Common myeloid progenitor, CD34-positive (primary cell): ENCODE results near the gene COL20A1.

Experiments used
- CTCF ChIA-PET: fragments of 350-600 bp; sonication (Branson Sonifier 250); formaldehyde crosslinking; loops from one replicate; lab custom pipeline; 2021; ENCODE audit warnings: antibody characterized with exemption; lab: Charles Lee
- POLR2A ChIA-PET: fragments of 350-600 bp; sonication (Branson Sonifier 250); formaldehyde crosslinking; loops from one replicate; lab custom pipeline; 2021; ENCODE audit warnings: antibody characterized with exemption; lab: Charles Lee
- DNase-seq, 3 donors: peaks; one replicate each; pipeline versions ENCODE4 v3.0.0 to v3.0.0-alpha.2; 2013
- H3K27ac ChIP-seq, 2 experiments: 1 replicate in 1 of 2; 2 replicates in 1 of 2; pipeline ENCODE4 v1.7.0; 2013; ENCODE audit warnings: inconsistent platforms in 2 of 2, low read length in 2 of 2, mild to moderate bottlenecking in 2 of 2, low read depth in 1 of 2, moderate library complexity in 1 of 2; ENCODE audit not compliant: severe bottlenecking in 2 of 2, insufficient read depth in 1 of 2, poor library complexity in 1 of 2
- H3K27me3 ChIP-seq, 5 experiments: replicated peaks in 2 of 5; 1 replicate in 3 of 5; 2 replicates in 2 of 5; pipeline versions ENCODE4 v1.6.1 to v1.7.0; 2013; ENCODE audit warnings: low read length in 4 of 5, mild to moderate bottlenecking in 2 of 5, moderate library complexity in 2 of 5, inconsistent platforms in 1 of 5; ENCODE audit not compliant: insufficient read depth in 5 of 5, control insufficient read depth in 4 of 5
- H3K36me3 ChIP-seq, 4 experiments: 1 replicate in 2 of 4; 2 replicates in 2 of 4; pipeline versions ENCODE4 v1.6.1 to v1.7.0; 2013; ENCODE audit warnings: low read length in 3 of 4, control low read depth in 1 of 4, mild to moderate bottlenecking in 1 of 4; ENCODE audit not compliant: control insufficient read depth in 4 of 4, insufficient read depth in 4 of 4
- H3K4me1 ChIP-seq, 4 experiments: 1 replicate in 3 of 4; 2 replicates in 1 of 4; pipeline versions ENCODE4 v1.6.1 to v1.7.1; 2013; ENCODE audit warnings: low read length in 3 of 4, mild to moderate bottlenecking in 3 of 4, control low read depth in 1 of 4, inconsistent platforms in 1 of 4, moderate library complexity in 1 of 4; ENCODE audit not compliant: control insufficient read depth in 4 of 4, insufficient read depth in 4 of 4; ENCODE audit errors: control extremely low read depth in 1 of 4
- H3K4me3 ChIP-seq, 7 experiments: 1 replicate in 4 of 7; 2 replicates in 3 of 7; pipeline versions ENCODE4 v1.5.1 to v1.7.0; 2013; ENCODE audit warnings: mild to moderate bottlenecking in 7 of 7, low read length in 6 of 7, moderate library complexity in 6 of 7, inconsistent platforms in 2 of 7, low read depth in 2 of 7, control low read depth in 1 of 7; ENCODE audit not compliant: insufficient read depth in 4 of 7, control insufficient read depth in 1 of 7; ENCODE audit errors: extremely low read depth in 1 of 7
- H3K9me3 ChIP-seq, 5 experiments: 1 replicate in 4 of 5; 2 replicates in 1 of 5; pipeline versions ENCODE4 v1.6.1 to v1.7.1; 2013; ENCODE audit warnings: low read length in 4 of 5, mild to moderate bottlenecking in 2 of 5, inconsistent platforms in 1 of 5, low read depth in 1 of 5, moderate library complexity in 1 of 5; ENCODE audit not compliant: control insufficient read depth in 4 of 5, insufficient read depth in 2 of 5; ENCODE audit errors: control extremely low read depth in 1 of 5
- WGBS: methylation state at CpG from one replicate; pipeline ENCODE4 v1.1.5; 2013; ENCODE audit not compliant: insufficient coverage; 5-methylcytosine and 5-hydroxymethylcytosine counted together

Gene COL20A1

GRCh38 chr20:63295018-63295417 lies 2.0 kb downstream of the COL20A1 start:
- H3K4me1 ChIP-seq = peaks cover 0 to 1% (median 0%) of the 10 kb centered on the region in 4 experiments
- peaks cover 0 to 67% (median 11%) of the 10 kb centered on the region in 5 experiments for H3K27me3 ChIP-seq
- no peak overlapping the region for H3K27ac ChIP-seq
- WGBS = 65% methylated on average over 16 of the region's 19 CpGs
- CTCF ChIA-PET = interaction anchor here (1.1 to 1.3 kb wide), 2 partner anchors 15 to 29 kb away, joined by 3 to 4 read pairs; no protein-coding TSS in a partner anchor
- H3K36me3 ChIP-seq = no peaks in the 10 kb centered on the region
- no peak for DNase-seq
- H3K4me3 ChIP-seq = no peak overlapping the region
- H3K9me3 ChIP-seq = no peaks in the 10 kb centered on the region
- POLR2A ChIA-PET = no interaction called here

- POLR2A ChIA-PET = no interaction called here
- CTCF ChIA-PET = interaction anchor here (1.3 kb wide), 1 partner anchor 15 kb away, joined by 4 read pairs; no protein-coding TSS in a partner anchor
- H3K27ac ChIP-seq = no peak overlapping the region
- no peak for DNase-seq
- H3K4me3 ChIP-seq = no peak overlapping the region
- H3K27me3 ChIP-seq = peaks cover 0 to 67% (median 11%) of the 10 kb centered on the region in 5 experiments
- no peaks in the 10 kb centered on the region for H3K9me3 ChIP-seq
- no peaks in the 10 kb centered on the region for H3K36me3 ChIP-seq
- 24% methylated on average over 16 of the region's 17 CpGs for WGBS
- H3K4me1 ChIP-seq = peaks cover 0 to 1% (median 0%) of the 10 kb centered on the region in 4 experiments
Observed at GRCh38 chr20:63295422-63295821, 2.4 kb downstream of the COL20A1 start.

GRCh38 chr20:63295846-63296245 lies 2.9 kb downstream of the COL20A1 start:
- Histone ChIP-seq H3K4me1 (peaks cover 0 to 1% (median 0%) of the 10 kb centered on the region in 4 experiments), H3K27me3 (peaks cover 0 to 68% (median 11%) of the 10 kb centered on the region in 5 experiments), H3K4me3 (no peak overlapping the region), H3K27ac (no peak overlapping the region), H3K36me3 (no peaks in the 10 kb centered on the region), H3K9me3 (no peaks in the 10 kb centered on the region)
- ChIA-PET CTCF (interaction anchor here (1.1 to 1.3 kb wide), 2 partner anchors 15 to 73 kb away, joined by 3 to 4 read pairs; no protein-coding TSS in a partner anchor), POLR2A (no interaction called here)
- DNase-seq = no peak
- 8% methylated on average over 18 of the region's 20 CpGs for WGBS

- 67% methylated on average over 13 of the region's 18 CpGs for WGBS
- no peak for DNase-seq
- ChIA-PET POLR2A (no interaction called here), CTCF (interaction anchor here (1.1 to 1.5 kb wide), 3 partner anchors 9 to 74 kb away, joined by 3 to 4 read pairs (median 4); no protein-coding TSS in a partner anchor)
- H3K4me1 ChIP-seq = peaks cover 0 to 1% (median 0%) of the 10 kb centered on the region in 4 experiments
- peaks cover 0 to 69% (median 11%) of the 10 kb centered on the region in 5 experiments for H3K27me3 ChIP-seq
- H3K9me3 ChIP-seq = peaks cover 0 to 6% (median 0%) of the 10 kb centered on the region in 5 experiments
- no peak overlapping the region for H3K4me3 ChIP-seq
- H3K27ac ChIP-seq = no peak overlapping the region
- H3K36me3 ChIP-seq = no peaks in the 10 kb centered on the region
Observed at GRCh38 chr20:63296531-63297299, 3.7 kb downstream of the COL20A1 start.

- ChIA-PET POLR2A (no interaction called here), CTCF (interaction anchor here (1.5 kb wide), 1 partner anchor 8 kb away, joined by 4 read pairs; no protein-coding TSS in a partner anchor)
- DNase-seq = no peak
- Histone ChIP-seq H3K36me3 (no peaks in the 10 kb centered on the region), H3K27me3 (peaks cover 0 to 66% (median 11%) of the 10 kb centered on the region in 5 experiments), H3K27ac (no peak overlapping the region), H3K4me3 (no peak overlapping the region), H3K9me3 (peaks cover 0 to 10% (median 0%) of the 10 kb centered on the region in 5 experiments), H3K4me1 (peaks cover 0 to 1% (median 0%) of the 10 kb centered on the region in 4 experiments)
- 88% methylated on average over 11 of the region's 11 CpGs for WGBS
Observed at GRCh38 chr20:63297371-63297781, 4.4 kb downstream of the COL20A1 start.

GRCh38 chr20:63297796-63298572 lies 5.0 kb downstream of the COL20A1 start:
- peaks cover 0 to 13% (median 0%) of the 10 kb centered on the region in 5 experiments for H3K9me3 ChIP-seq
- no peak for DNase-seq
- H3K4me3 ChIP-seq = no peak overlapping the region
- WGBS = 80% methylated on average over 14 of the region's 16 CpGs
- H3K4me1 ChIP-seq = peaks cover 0 to 1% (median 0%) of the 10 kb centered on the region in 4 experiments
- no peaks in the 10 kb centered on the region for H3K36me3 ChIP-seq
- H3K27ac ChIP-seq = no peak overlapping the region
- ChIA-PET POLR2A (interaction anchor here (0.7 kb wide), 1 partner anchor 10 kb away, joined by 3 read pairs; no protein-coding TSS in a partner anchor), CTCF (no interaction called here)
- H3K27me3 ChIP-seq = peaks cover 0 to 64% (median 11%) of the 10 kb centered on the region in 5 experiments
